ENCODE results near the gene LARGE1.
"Not testable (repeated sequence)": the region's sequence is repeated elsewhere in the genome, so short reads cannot be mapped to it uniquely, and the experiment has no call there.

Gene LARGE1

DNA sequence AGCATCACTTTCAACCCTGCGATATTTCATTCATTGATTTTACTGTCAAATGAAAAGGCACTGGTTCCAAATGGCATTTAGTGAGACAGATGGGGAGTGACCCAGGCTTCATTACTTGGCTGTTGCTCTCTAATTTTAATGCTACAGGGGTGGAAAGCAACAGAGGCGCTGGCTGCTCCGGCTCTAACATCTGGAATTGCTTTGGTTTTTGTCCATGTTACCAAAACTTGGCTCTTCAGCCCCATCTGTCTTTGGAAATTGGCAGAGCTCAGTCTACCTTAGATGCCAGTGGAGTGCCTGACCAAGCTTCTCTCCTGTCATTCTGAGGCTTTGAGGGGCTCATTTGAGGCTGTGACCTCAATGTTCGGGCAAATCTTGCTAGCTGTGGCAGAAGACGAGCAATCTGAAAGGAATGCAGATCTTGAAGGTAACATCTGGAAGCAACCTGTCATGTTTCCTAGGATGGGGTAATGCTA is 452.6 kb downstream of the LARGE1 start:
- Histone ChIP-seq H3K9ac (ENCODE audit: low read depth in 1 of 2, low read length in 2 of 2) (no peak overlapping the region), H3K36me3 (ENCODE audit: control insufficient read depth in 1 of 2, insufficient read depth in 2 of 2, low read length in 2 of 2) (no peaks in the 10 kb centered on the region), H3K27me3 (ENCODE audit: control insufficient read depth in 1 of 2, insufficient read depth in 2 of 2, low read length in 2 of 2) (no peaks in the 10 kb centered on the region), H3K4me1 (ENCODE audit: control insufficient read depth in 1 of 2, insufficient read depth in 2 of 2, low read length in 2 of 2) (no peaks in the 10 kb centered on the region), H3K4me3 (ENCODE audit: low read depth in 1 of 2, low read length in 2 of 2) (no peak overlapping the region), H3K27ac (ENCODE audit: low read depth, low read length) (no peak overlapping the region), H3K9me3 (ENCODE audit: control insufficient read depth in 1 of 2, low read length in 2 of 2) (no peaks in the 10 kb centered on the region)

DNA sequence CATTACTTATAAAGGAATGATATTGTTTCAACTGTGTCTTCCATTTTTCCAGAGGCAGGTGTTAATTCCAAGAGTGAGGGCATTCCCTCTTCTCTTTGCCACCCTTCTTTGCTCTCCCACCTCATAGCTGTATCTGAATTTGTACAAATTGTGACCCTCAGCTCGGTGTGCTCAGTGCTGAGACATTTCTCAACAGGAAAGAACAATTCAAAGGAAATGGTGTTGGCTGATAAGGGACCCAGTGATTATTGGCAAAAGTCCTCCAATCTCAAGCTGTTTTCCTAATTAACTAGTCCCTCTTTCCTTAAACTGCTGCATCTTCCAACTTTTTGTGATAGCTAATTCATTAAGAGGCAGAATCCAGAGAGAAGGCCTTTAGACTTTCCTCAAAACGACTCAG is 453.2 kb downstream of the LARGE1 start:
- no peak overlapping the region for H3K9ac ChIP-seq (ENCODE audit: low read depth in 1 of 2, low read length in 2 of 2)
- H3K27me3 ChIP-seq (ENCODE audit: control insufficient read depth in 1 of 2, insufficient read depth in 2 of 2, low read length in 2 of 2), result no peaks in the 10 kb centered on the region

DNA sequence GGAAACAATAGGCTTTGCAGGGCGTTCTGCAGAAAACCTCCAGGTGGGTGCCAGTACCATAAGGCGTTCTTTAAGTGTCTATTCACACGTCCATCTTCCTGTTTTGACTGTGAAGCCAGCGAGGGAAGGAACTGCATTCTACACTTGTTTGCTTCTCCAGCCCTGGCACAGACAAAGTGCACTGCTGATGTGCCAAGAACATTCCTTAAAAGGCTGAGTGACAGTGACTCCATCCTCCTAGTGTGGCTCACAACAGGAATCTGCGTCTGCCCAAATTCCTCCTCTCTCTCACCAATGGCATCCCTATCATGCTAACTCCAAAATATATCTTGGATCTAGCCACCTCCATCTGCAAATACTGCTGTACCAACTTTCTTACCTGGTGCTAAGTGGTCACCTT is 454.7 kb downstream of the LARGE1 start:
- Histone ChIP-seq H3K4me3 (ENCODE audit: low read depth in 1 of 2, low read length in 2 of 2) (no peak overlapping the region), H3K9me3 (ENCODE audit: control insufficient read depth in 1 of 2, low read length in 2 of 2) (peaks cover 6 to 7% of the 10 kb centered on the region in 2 donors), H3K9ac (ENCODE audit: low read depth in 1 of 2, low read length in 2 of 2) (no peak overlapping the region), H3K36me3 (ENCODE audit: control insufficient read depth in 1 of 2, insufficient read depth in 2 of 2, low read length in 2 of 2) (no peaks in the 10 kb centered on the region), H3K27ac (ENCODE audit: low read depth, low read length) (no peak overlapping the region), H3K27me3 (ENCODE audit: control insufficient read depth in 1 of 2, insufficient read depth in 2 of 2, low read length in 2 of 2) (no peaks in the 10 kb centered on the region), H3K4me1 (ENCODE audit: control insufficient read depth in 1 of 2, insufficient read depth in 2 of 2, low read length in 2 of 2) (no peaks in the 10 kb centered on the region)

More for the DNA sequence above, 453.2 kb downstream of the LARGE1 start:
- Histone ChIP-seq H3K4me1 (ENCODE audit: control insufficient read depth in 1 of 2, insufficient read depth in 2 of 2, low read length in 2 of 2) (no peaks in the 10 kb centered on the region), H3K27ac (ENCODE audit: low read depth, low read length) (no peak overlapping the region), H3K9me3 (ENCODE audit: control insufficient read depth in 1 of 2, low read length in 2 of 2) (peaks cover under 1 to 1% of the 10 kb centered on the region in 2 donors), H3K4me3 (ENCODE audit: low read depth in 1 of 2, low read length in 2 of 2) (no peak overlapping the region), H3K36me3 (ENCODE audit: control insufficient read depth in 1 of 2, insufficient read depth in 2 of 2, low read length in 2 of 2) (no peaks in the 10 kb centered on the region)

DNA sequence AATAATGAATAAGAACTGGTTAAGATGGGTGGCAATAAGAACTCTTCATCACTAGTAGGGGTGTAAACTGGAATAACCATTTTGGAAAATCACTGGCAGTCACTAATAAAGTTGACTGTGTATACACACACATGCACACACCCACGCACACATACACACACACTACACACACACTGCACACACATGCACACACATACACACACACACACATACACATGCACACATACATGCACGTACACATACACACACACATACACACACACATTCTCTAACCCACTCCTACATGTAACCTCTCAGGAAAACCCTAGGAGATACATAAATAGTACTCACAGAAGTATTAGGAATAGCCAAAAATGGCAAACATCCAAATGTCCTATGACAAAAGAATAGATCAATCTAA is 455.6 kb downstream of the LARGE1 start:
- H3K4me3 ChIP-seq (ENCODE audit: low read depth in 1 of 2, low read length in 2 of 2), result no peak overlapping the region
- no peaks in the 10 kb centered on the region for H3K36me3 ChIP-seq (ENCODE audit: control insufficient read depth in 1 of 2, insufficient read depth in 2 of 2, low read length in 2 of 2)
- no peaks in the 10 kb centered on the region for H3K27me3 ChIP-seq (ENCODE audit: control insufficient read depth in 1 of 2, insufficient read depth in 2 of 2, low read length in 2 of 2)
- peaks cover 6 to 7% of the 10 kb centered on the region in 2 donors for H3K9me3 ChIP-seq (ENCODE audit: control insufficient read depth in 1 of 2, low read length in 2 of 2)
- no peak overlapping the region for H3K27ac ChIP-seq (ENCODE audit: low read depth, low read length)
- H3K4me1 ChIP-seq (ENCODE audit: control insufficient read depth in 1 of 2, insufficient read depth in 2 of 2, low read length in 2 of 2), result no peaks in the 10 kb centered on the region
- no peak overlapping the region for H3K9ac ChIP-seq (ENCODE audit: low read depth in 1 of 2, low read length in 2 of 2)

DNA sequence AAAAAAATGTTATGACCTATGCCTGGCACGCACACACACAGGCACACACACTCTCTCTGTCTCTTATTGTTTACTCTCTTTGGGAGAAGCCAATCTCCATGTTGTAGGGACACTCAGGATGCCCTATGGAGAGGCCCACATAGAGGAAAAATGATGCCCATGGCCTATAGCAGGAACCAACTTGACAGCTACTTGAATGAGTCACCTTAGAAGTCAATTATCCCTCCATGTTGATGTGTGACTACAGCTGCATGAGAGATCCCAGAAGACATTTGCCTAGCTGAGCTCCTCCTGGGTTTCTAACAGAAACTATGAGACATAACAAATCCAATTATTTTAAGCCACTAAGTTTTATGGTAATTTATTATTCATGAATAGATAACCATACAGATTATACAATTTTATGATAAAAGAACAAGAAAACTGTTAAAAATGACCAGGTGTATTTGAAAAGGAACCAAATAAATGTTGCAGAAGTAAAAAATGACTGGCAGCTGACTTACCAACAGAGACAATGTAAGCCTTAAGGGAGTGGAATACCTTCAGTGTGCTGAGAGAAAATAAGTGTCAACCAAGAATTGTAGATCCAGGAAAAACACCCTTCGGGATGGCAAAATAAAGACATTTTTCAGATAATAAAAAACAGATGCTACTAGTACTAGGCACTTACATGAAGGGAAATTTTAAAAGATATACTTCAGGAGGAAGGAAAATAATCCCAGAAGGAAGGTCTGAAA is 458.4 kb downstream of the LARGE1 start:
- Histone ChIP-seq H3K27me3 (ENCODE audit: control insufficient read depth in 1 of 2, insufficient read depth in 2 of 2, low read length in 2 of 2) (no peaks in the 10 kb centered on the region), H3K9me3 (ENCODE audit: control insufficient read depth in 1 of 2, low read length in 2 of 2) (peaks cover 6 to 7% of the 10 kb centered on the region in 2 donors), H3K4me3 (ENCODE audit: low read depth in 1 of 2, low read length in 2 of 2) (no peak overlapping the region), H3K4me1 (ENCODE audit: control insufficient read depth in 1 of 2, insufficient read depth in 2 of 2, low read length in 2 of 2) (no peaks in the 10 kb centered on the region), H3K27ac (ENCODE audit: low read depth, low read length) (no peak overlapping the region), H3K36me3 (ENCODE audit: control insufficient read depth in 1 of 2, insufficient read depth in 2 of 2, low read length in 2 of 2) (no peaks in the 10 kb centered on the region), H3K9ac (ENCODE audit: low read depth in 1 of 2, low read length in 2 of 2) (no peak overlapping the region)

DNA sequence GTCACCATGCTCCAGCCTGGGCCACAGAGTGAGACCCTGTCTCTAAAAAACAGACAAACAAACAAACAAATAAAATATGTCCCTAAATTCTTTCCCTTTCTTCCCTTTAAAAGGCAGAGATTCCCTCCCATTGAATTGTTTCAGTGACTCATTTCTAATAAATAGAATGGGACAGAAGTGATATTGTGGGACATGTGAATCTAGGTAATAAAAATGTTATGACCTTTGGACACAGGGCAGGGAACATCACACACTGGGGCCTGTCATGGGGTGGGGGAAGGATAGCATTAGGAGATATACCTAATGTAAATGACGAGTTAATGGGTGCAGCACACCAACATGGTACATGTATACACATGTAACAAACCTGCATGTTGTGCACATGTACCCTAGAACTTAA is 459.0 kb downstream of the LARGE1 start:
- not testable (repeated sequence) for H3K36me3 ChIP-seq (ENCODE audit: control insufficient read depth in 1 of 2, insufficient read depth in 2 of 2, low read length in 2 of 2); H3K27me3 ChIP-seq (ENCODE audit: control insufficient read depth in 1 of 2, insufficient read depth in 2 of 2, low read length in 2 of 2); H3K9me3 ChIP-seq (ENCODE audit: control insufficient read depth in 1 of 2, low read length in 2 of 2); H3K4me1 ChIP-seq (ENCODE audit: control insufficient read depth in 1 of 2, insufficient read depth in 2 of 2, low read length in 2 of 2); H3K4me3 ChIP-seq (ENCODE audit: low read depth in 1 of 2, low read length in 2 of 2); H3K9ac ChIP-seq (ENCODE audit: low read depth in 1 of 2, low read length in 2 of 2); H3K27ac ChIP-seq (ENCODE audit: low read depth, low read length)

DNA sequence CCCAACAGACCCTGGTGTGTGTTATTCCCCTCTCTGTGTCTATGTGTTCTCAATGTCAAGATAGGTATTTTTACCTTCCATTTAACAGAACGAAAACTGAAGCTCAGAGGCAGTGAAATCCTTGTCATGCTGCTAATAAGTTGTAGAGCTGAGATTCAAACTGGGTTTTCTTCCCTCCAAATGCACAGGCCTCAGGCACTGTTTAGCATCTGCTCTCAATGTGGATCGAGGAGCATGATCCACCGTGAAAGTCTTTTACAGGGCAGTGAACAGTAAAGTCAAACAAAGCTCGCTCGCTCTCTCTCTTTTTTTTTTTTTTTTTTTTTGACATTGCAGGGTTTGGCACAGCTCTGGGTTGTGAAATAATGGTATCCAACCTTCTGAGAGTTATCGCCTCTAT is 461.1 kb downstream of the LARGE1 start:
- no peak overlapping the region for H3K27ac ChIP-seq (ENCODE audit: low read depth, low read length)
- H3K4me3 ChIP-seq (ENCODE audit: low read depth in 1 of 2, low read length in 2 of 2), result no peak overlapping the region
- no peak overlapping the region for H3K9ac ChIP-seq (ENCODE audit: low read depth in 1 of 2, low read length in 2 of 2)
- H3K27me3 ChIP-seq (ENCODE audit: control insufficient read depth in 1 of 2, insufficient read depth in 2 of 2, low read length in 2 of 2), result no peaks in the 10 kb centered on the region
- no peaks in the 10 kb centered on the region for H3K36me3 ChIP-seq (ENCODE audit: control insufficient read depth in 1 of 2, insufficient read depth in 2 of 2, low read length in 2 of 2)
- H3K9me3 ChIP-seq (ENCODE audit: control insufficient read depth in 1 of 2, low read length in 2 of 2), result peaks cover 6 to 7% of the 10 kb centered on the region in 2 donors
- no peaks in the 10 kb centered on the region for H3K4me1 ChIP-seq (ENCODE audit: control insufficient read depth in 1 of 2, insufficient read depth in 2 of 2, low read length in 2 of 2)

DNA sequence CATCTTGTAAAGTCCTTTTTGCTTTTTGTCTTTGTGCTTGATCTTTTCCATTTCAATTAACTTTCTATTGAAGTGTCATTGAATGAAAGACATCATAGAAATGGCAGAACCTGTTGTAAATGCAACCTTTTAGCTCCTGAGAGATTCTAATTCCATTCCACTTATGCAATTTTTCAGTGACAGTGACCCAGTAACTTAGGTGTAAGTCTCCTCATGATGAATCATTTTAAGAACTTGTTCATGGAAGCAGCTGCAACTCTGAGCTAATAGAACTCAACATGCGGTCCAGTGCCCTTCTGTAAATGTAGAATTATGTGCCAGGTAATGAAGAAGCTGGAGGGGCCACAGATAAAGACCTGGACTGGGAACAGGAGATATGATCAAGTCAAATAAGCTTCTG is 463.8 kb downstream of the LARGE1 start:
- Histone ChIP-seq H3K27ac (ENCODE audit: low read depth, low read length) (no peak overlapping the region), H3K36me3 (ENCODE audit: control insufficient read depth in 1 of 2, insufficient read depth in 2 of 2, low read length in 2 of 2) (no peaks in the 10 kb centered on the region)

DNA sequence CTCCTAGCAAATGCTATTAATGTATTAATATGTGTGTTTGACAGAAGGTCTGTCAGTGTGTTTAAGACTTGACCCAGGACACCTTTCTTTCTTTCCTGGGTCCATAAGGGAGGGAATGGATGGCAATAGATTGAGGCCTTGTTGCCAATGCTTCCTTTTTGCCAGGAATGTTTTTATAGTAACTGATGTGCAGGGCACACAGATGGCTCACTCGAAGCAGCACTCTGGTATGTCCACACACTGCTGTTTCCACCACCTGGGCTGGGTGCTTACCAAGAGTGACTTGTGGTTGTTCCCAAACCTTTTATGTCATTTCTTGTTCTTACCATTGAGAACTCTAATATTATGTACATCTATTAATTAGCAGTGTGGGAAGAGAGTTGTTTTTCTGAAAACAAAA is 465.2 kb downstream of the LARGE1 start:
- no peak overlapping the region for H3K27ac ChIP-seq (ENCODE audit: low read depth, low read length)
- no peak overlapping the region for H3K9ac ChIP-seq (ENCODE audit: low read depth in 1 of 2, low read length in 2 of 2)
- H3K4me3 ChIP-seq (ENCODE audit: low read depth in 1 of 2, low read length in 2 of 2), result no peak overlapping the region
- no peaks in the 10 kb centered on the region for H3K9me3 ChIP-seq (ENCODE audit: control insufficient read depth in 1 of 2, low read length in 2 of 2)
- H3K4me1 ChIP-seq (ENCODE audit: control insufficient read depth in 1 of 2, insufficient read depth in 2 of 2, low read length in 2 of 2), result no peaks in the 10 kb centered on the region
- no peaks in the 10 kb centered on the region for H3K27me3 ChIP-seq (ENCODE audit: control insufficient read depth in 1 of 2, insufficient read depth in 2 of 2, low read length in 2 of 2)
- no peaks in the 10 kb centered on the region for H3K36me3 ChIP-seq (ENCODE audit: control insufficient read depth in 1 of 2, insufficient read depth in 2 of 2, low read length in 2 of 2)

More for the DNA sequence above, 463.8 kb downstream of the LARGE1 start:
- H3K9ac ChIP-seq (ENCODE audit: low read depth in 1 of 2, low read length in 2 of 2), result no peak overlapping the region
- no peaks in the 10 kb centered on the region for H3K27me3 ChIP-seq (ENCODE audit: control insufficient read depth in 1 of 2, insufficient read depth in 2 of 2, low read length in 2 of 2)
- H3K4me1 ChIP-seq (ENCODE audit: control insufficient read depth in 1 of 2, insufficient read depth in 2 of 2, low read length in 2 of 2), result no peaks in the 10 kb centered on the region
- peaks cover 0 to under 1% of the 10 kb centered on the region in 2 donors for H3K9me3 ChIP-seq (ENCODE audit: control insufficient read depth in 1 of 2, low read length in 2 of 2)
- no peak overlapping the region for H3K4me3 ChIP-seq (ENCODE audit: low read depth in 1 of 2, low read length in 2 of 2)

DNA sequence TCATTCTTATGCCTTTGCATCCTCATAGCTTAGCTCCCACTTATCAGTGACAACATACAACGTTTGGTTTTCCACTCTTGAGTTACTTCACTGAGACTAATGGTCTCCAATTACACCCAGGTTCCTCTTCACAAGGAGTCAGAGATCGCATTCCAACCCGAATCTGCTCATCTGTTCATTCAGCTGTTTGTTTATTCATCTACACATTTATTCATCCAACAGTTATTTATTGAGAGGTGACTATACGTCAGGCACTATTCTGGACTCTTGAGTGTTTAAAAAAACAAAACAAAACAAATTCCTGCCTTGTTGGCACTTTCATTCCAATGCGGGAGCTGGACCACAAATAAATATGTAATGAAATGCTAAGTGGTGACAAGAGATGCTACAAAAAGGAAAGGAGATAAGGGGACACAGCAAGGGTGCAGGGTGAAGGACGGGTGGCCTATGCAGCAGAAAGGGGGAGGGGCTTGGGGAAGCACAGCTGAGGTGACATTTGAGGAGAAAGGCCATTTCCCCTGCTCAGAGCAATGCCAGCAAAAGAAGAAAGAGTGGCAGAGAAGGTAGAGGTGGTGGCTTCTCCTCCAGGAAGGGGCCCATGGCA is 468.3 kb downstream of the LARGE1 start:
- Histone ChIP-seq H3K27me3 (ENCODE audit: control insufficient read depth in 1 of 2, insufficient read depth in 2 of 2, low read length in 2 of 2) (no peaks in the 10 kb centered on the region), H3K36me3 (ENCODE audit: control insufficient read depth in 1 of 2, insufficient read depth in 2 of 2, low read length in 2 of 2) (no peaks in the 10 kb centered on the region), H3K9me3 (ENCODE audit: control insufficient read depth in 1 of 2, low read length in 2 of 2) (no peaks in the 10 kb centered on the region), H3K9ac (ENCODE audit: low read depth in 1 of 2, low read length in 2 of 2) (no peak overlapping the region), H3K4me3 (ENCODE audit: low read depth in 1 of 2, low read length in 2 of 2) (no peak overlapping the region), H3K4me1 (ENCODE audit: control insufficient read depth in 1 of 2, insufficient read depth in 2 of 2, low read length in 2 of 2) (no peaks in the 10 kb centered on the region), H3K27ac (ENCODE audit: low read depth, low read length) (no peak overlapping the region)

Measured in duodenal mucosa (tissue), 2 donors.